Measurements from ENCODE around the gene CACNA1G. TPM values are rescaled to one million over a fixed set of nuclear protein-coding genes. Genes with fewer than 3 reads are reported as not detected.

Gene CACNA1G
- total and polyA plus RNA-seq, 2 donors (not counting 3 experiments of a cell fraction or from before 2014, with no cell fraction given): not detected

DNA sequence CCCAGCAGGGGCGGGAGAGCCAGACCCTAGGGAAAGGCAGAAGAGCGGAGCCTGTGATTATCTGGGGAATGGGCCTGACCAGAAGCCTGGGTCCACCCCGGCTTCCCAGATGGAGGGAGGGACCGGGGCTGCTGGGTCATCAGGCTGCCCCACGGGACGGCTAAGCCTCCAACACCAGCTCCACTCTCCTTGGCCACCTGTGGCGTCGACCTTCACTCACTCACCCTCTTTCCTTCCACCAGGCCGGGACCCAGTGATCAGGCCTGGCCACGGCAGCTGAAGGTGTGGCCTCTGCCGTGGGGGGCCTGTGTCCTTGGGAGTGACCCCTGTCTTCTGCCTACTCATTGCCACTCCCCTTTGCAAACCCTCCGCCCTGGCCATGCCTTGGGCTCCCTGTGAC lies 51.8 kb downstream of the CACNA1G start:
- DNase-seq (ENCODE audit: low read depth, low spot score) (no peak), FAIRE-seq (no peak)
- Histone ChIP-seq H3K4me3 (replicated peaks in 1 of 3; ENCODE audit: insufficient read depth in 1 of 3, low read depth in 1 of 3, low read length in 3 of 3) (no peak overlapping the region), H3K27me3 (ENCODE audit: control insufficient read depth in 2 of 2, insufficient read depth in 2 of 2, low read length in 2 of 2) (no peaks in the 10 kb centered on the region), H3K9me3 (replicated peaks; ENCODE audit: control insufficient read depth, insufficient read depth, low read length) (no peaks in the 10 kb centered on the region), H3K9ac (replicated peaks; ENCODE audit: extremely low read depth, insufficient read depth, low read length) (no peak overlapping the region), H3K79me2 (ENCODE audit: control insufficient read depth, insufficient read depth, low read length) (no peaks in the 10 kb centered on the region), H2AFZ (ENCODE audit: low read depth, low read length) (no peak overlapping the region), H3K4me2 (ENCODE audit: insufficient read depth, low read length) (no peak overlapping the region), H3K4me1 (ENCODE audit: control insufficient read depth, extremely low read depth, insufficient read depth, low read length) (no peaks in the 10 kb centered on the region), H3K27ac (ENCODE audit: insufficient read depth, low read depth, low read length) (no peak overlapping the region), H3K9me1 (replicated peaks; ENCODE audit: control insufficient read depth, extremely low read depth, insufficient read depth, low read length) (no peaks in the 10 kb centered on the region), H3K36me3 (ENCODE audit: control insufficient read depth in 2 of 2, extremely low read depth in 1 of 2, insufficient read depth in 2 of 2, low read length in 2 of 2) (no peaks in the 10 kb centered on the region), H4K20me1 (replicated peaks; ENCODE audit: control insufficient read depth, extremely low read depth, insufficient read depth, low read length) (no peaks in the 10 kb centered on the region)
- dilution Hi-C loops (cut with MboI; ENCODE audit: extremely low pct_ligation_motif_present, low sequenced_read_pairs): no loop called here
- intact Hi-C loops (cut with micrococcal nuclease): no loop called here
- TF ChIP-seq GATA2 (IDR thresholded peaks at IDR 0.05; ENCODE audit: insufficient read depth, insufficient read length, low read depth, low read length): no peak
- TF ChIP-seq POLR2AphosphoS5 (IDR thresholded peaks at IDR 0.05; ENCODE audit: insufficient read depth, low read depth, low read length): no peak
- TF ChIP-seq FOS (IDR thresholded peaks at IDR 0.05; ENCODE audit: borderline replicate concordance, insufficient read depth, low read length): no peak
- TF ChIP-seq, protein P1, sequence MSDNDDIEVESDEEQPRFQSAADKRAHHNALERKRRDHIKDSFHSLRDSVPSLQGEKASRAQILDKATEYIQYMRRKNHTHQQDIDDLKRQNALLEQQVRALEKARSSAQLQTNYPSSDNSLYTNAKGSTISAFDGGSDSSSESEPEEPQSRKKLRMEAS (IDR thresholded peaks at IDR 0.05; ENCODE audit: insufficient read depth, insufficient read length): no peak
- no peak for TF ChIP-seq MYC (IDR thresholded peaks at IDR 0.05; ENCODE audit: low read depth, low read length)
- no peak for TF ChIP-seq POLR2A (IDR thresholded peaks at IDR 0.05; ENCODE audit: low read depth, low read length)
- TF ChIP-seq EZH2 (IDR thresholded peaks at IDR 0.05; ENCODE audit: borderline replicate concordance, low read depth, low read length, severe bottlenecking): no peak
- TF ChIP-seq, protein P2, sequence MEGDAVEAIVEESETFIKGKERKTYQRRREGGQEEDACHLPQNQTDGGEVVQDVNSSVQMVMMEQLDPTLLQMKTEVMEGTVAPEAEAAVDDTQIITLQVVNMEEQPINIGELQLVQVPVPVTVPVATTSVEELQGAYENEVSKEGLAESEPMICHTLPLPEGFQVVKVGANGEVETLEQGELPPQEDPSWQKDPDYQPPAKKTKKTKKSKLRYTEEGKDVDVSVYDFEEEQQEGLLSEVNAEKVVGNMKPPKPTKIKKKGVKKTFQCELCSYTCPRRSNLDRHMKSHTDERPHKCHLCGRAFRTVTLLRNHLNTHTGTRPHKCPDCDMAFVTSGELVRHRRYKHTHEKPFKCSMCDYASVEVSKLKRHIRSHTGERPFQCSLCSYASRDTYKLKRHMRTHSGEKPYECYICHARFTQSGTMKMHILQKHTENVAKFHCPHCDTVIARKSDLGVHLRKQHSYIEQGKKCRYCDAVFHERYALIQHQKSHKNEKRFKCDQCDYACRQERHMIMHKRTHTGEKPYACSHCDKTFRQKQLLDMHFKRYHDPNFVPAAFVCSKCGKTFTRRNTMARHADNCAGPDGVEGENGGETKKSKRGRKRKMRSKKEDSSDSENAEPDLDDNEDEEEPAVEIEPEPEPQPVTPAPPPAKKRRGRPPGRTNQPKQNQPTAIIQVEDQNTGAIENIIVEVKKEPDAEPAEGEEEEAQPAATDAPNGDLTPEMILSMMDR (IDR thresholded peaks at IDR 0.05; ENCODE audit: extremely low read depth in 1 of 2, insufficient read depth in 1 of 2, low read depth in 1 of 2, low read length in 2 of 2): no peak
- no peak for TF ChIP-seq JUN (IDR thresholded peaks at IDR 0.05; ENCODE audit: borderline replicate concordance, insufficient read depth, insufficient read length, low read depth)
- CTCF ChIA-PET: interaction anchor here (0.9 to 2.4 kb wide), 7 partner anchors 10 to 63 kb away, joined by 3 to 12 read pairs (median 3); partner anchors contain the start of gene CACNA1G
- BruUV-seq (replicated peaks): no TSS peak
- POLR2A ChIA-PET: no interaction called here

Data from endothelial cell of umbilical vein (primary cell).